Stomach (tissue), 9 donors: ENCODE data around the gene JADE1. TPM values are rescaled to one million over a fixed set of nuclear protein-coding genes. Genes with fewer than 3 reads are reported as not detected.

Experiments
- DNase-seq, 2 donors: peaks; one replicate each; pipeline versions ENCODE4 v3.0.0 to v3.0.0-alpha.2; 2013 to 2019
- H3K27ac ChIP-seq, 5 donors: fragments of 200-600 bp in 4 of 5; sonication (generic) in 4 of 5; one replicate each; pipeline ENCODE4 v1.5.1; 2013 to 2019; ENCODE audit warnings: mild to moderate bottlenecking in 1 of 5, moderate library complexity in 1 of 5
- H3K27me3 ChIP-seq, 3 donors: fragments of 200-600 bp; sonication (generic); one replicate each; pipeline ENCODE4 v1.5.1; 2017 to 2019; ENCODE audit warnings: mixed run types in 1 of 3
- H3K36me3 ChIP-seq, 4 donors: fragments of 200-600 bp; sonication (generic); 1 replicate in 3 of 4; 2 replicates in 1 of 4; pipeline ENCODE4 v1.5.1; 2016 to 2019
- H3K4me1 ChIP-seq, 4 donors: fragments of 200-600 bp; sonication (generic); one replicate each; pipeline ENCODE4 v1.5.1; 2016 to 2019
- H3K4me3 ChIP-seq, 4 donors: fragments of 200-600 bp; sonication (generic) in 3 of 4; one replicate each; pipeline ENCODE4 v1.5.1; 2016 to 2019; ENCODE audit warnings: mild to moderate bottlenecking in 1 of 4
- H3K9me3 ChIP-seq, 4 donors: fragments of 200-600 bp; sonication (generic); one replicate each; pipeline ENCODE4 v1.5.1; 2016 to 2019
- EP300 ChIP-seq: sonication (generic); formaldehyde crosslinking; IDR thresholded peaks from one replicate; pipeline ENCODE4 v1.6.1; 2017; ENCODE audit warnings: antibody characterized with exemption
- POLR2A ChIP-seq, 4 donors: fragments of 450-650 bp; IDR thresholded peaks; one replicate each; pipeline ENCODE4 v1.6.1; 2016; ENCODE audit warnings: antibody characterized with exemption in 4 of 4, control low read depth in 2 of 4, mild to moderate bottlenecking in 1 of 4, moderate library complexity in 1 of 4
- POLR2AphosphoS5 ChIP-seq, 3 donors: sonication (generic); formaldehyde crosslinking; IDR thresholded peaks; one replicate each; pipeline ENCODE4 v1.6.1; 2016; ENCODE audit warnings: antibody characterized with exemption in 3 of 3
- WGBS, 5 donors: extraction: QIAGEN DNeasy Blood & Tissue Kit in 3 of 5; methylation state at CpG; one replicate each; pipeline versions ENCODE4 v1.1.5 to v1.1.7; 2013 to 2018; 5-methylcytosine and 5-hydroxymethylcytosine counted together
- intact Hi-C: fragments of 100-400 bp; cut with DNase I; formaldehyde crosslinking; loops from one replicate; pipeline ENCODE4 v1.15.1; 2023; ENCODE audit warnings: low total_unique reads
- polyA plus RNA-seq, 3 donors: library from polyadenylated mRNA; stranded (reverse); fragments of 200-250 nt; gene quantifications; one replicate each; pipeline ENCODE4 v1.2.3, GENCODE V29; 2013
- total RNA-seq, 5 donors: library from RNA; depleted of rRNA; stranded (reverse); fragments of >200 nt; gene quantifications; one replicate each; pipeline versions ENCODE4 v1.1.0 to v1.2.3, GENCODE V29; 2014 to 2016
- TF ChIP-seq, protein P1 (sequence below), 7 experiments: fragments of 450-650 bp in 4 of 7; fragments of 200-600 bp in 3 of 7; sonication (generic) in 3 of 7; IDR thresholded peaks; one replicate each; pipeline ENCODE4 v1.5.1; 2016 to 2019; ENCODE audit warnings: antibody characterized with exemption in 7 of 7, control low read depth in 2 of 7, mild to moderate bottlenecking in 1 of 7
- donor health status: healthy with polysubstance abuse.
- donor health status: Bipolar disorder and iron deficiency.
- donor health status: healthy.

The JADE1 gene
- total and polyA plus RNA-seq, 8 donors = 11.2 to 57.2 (median 22.0) TPM

DNA sequence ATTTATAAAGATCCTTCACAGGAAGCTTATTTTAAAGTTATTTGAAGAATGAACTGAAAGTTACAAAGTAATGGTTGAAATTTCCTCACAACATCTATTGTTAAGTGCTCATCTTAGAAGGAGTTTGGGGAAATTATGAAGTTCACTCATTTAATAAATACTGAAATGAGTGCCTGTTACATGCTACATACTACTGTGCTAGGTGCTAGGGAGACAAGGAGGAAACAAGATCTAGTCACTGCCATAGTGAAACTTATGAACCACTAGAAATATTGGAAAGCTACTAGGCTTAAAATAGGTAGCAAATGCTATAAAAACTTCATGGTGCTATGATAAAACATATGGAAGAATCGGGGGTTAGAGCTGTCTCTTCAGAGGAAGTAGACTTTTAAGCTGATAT is 97.1 kb downstream of the JADE1 start:
- no peak for DNase-seq
- no peak overlapping the region for H3K27ac ChIP-seq
- H3K4me3 ChIP-seq = no peak overlapping the region
- intact Hi-C loops = no loop called here
- H3K9me3 ChIP-seq = no peaks in the 10 kb centered on the region
- H3K36me3 ChIP-seq = peaks cover 0 to 5% (median 2%) of the 10 kb centered on the region in 4 donors
- no peaks in the 10 kb centered on the region for H3K27me3 ChIP-seq
- TF ChIP-seq POLR2AphosphoS5 (IDR thresholded peaks at IDR 0.05) (no peak), EP300 (no peak), POLR2A (IDR thresholded peaks at IDR 0.05) (no peak)
- TF ChIP-seq, protein P1, sequence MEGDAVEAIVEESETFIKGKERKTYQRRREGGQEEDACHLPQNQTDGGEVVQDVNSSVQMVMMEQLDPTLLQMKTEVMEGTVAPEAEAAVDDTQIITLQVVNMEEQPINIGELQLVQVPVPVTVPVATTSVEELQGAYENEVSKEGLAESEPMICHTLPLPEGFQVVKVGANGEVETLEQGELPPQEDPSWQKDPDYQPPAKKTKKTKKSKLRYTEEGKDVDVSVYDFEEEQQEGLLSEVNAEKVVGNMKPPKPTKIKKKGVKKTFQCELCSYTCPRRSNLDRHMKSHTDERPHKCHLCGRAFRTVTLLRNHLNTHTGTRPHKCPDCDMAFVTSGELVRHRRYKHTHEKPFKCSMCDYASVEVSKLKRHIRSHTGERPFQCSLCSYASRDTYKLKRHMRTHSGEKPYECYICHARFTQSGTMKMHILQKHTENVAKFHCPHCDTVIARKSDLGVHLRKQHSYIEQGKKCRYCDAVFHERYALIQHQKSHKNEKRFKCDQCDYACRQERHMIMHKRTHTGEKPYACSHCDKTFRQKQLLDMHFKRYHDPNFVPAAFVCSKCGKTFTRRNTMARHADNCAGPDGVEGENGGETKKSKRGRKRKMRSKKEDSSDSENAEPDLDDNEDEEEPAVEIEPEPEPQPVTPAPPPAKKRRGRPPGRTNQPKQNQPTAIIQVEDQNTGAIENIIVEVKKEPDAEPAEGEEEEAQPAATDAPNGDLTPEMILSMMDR (IDR thresholded peaks at IDR 0.05) = no peak
- no peaks in the 10 kb centered on the region for H3K4me1 ChIP-seq
- 78 to 100% (median 89%) methylated on average over 1 of the region's 1 CpG for WGBS, 5 donors

DNA sequence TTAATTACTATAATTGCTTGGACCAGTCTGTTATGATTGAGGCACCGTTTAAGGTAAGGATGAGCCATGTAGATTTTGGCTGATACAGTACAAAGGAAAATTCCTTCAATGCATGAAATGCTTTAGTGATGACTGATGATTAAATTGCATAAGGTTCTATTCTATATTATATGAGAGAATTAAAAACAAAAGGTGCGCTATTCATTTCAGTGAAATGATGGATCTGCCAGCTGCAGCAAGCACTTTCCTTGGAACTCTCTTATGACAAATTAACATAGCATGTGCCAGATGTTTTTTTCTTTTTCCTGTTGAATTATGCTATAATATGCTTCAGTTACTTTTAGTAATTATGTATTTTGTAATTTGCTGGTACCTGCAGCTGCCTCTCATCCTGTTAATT is 98.5 kb downstream of the JADE1 start:
- no peak for DNase-seq
- H3K27me3 ChIP-seq = no peaks in the 10 kb centered on the region
- no peaks in the 10 kb centered on the region for H3K36me3 ChIP-seq
- WGBS, 5 donors = 89 to 97% (median 94%) methylated on average over 2 of the region's 2 CpGs
- intact Hi-C loops = no loop called here
- no peak overlapping the region for H3K27ac ChIP-seq
- TF ChIP-seq POLR2AphosphoS5 (IDR thresholded peaks at IDR 0.05) (no peak), EP300 (no peak)
- TF ChIP-seq, protein P1 (IDR thresholded peaks at IDR 0.05) = no peak
- no peak overlapping the region for H3K4me3 ChIP-seq
- H3K9me3 ChIP-seq = no peaks in the 10 kb centered on the region
- H3K4me1 ChIP-seq = no peaks in the 10 kb centered on the region

DNA sequence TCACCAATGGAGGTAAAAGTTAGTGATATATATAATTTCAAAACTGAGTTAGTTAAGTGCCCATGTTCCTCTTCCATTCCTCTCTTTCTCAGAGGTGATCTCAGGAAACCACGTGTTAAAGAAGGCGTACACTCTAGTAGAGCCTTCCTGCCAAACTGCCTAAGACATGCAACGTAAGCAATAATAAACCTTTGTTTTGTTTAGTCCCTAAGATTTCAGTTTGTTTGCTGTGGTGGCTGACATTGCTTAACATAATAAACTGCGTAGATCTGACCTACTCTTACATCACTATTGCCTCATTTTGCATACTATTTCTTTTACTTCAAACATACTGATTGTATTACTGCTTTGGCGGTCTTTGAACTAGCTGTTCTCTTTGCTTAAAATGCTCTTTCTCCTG is 99.2 kb downstream of the JADE1 start:
- DNase-seq = no peak

DNA sequence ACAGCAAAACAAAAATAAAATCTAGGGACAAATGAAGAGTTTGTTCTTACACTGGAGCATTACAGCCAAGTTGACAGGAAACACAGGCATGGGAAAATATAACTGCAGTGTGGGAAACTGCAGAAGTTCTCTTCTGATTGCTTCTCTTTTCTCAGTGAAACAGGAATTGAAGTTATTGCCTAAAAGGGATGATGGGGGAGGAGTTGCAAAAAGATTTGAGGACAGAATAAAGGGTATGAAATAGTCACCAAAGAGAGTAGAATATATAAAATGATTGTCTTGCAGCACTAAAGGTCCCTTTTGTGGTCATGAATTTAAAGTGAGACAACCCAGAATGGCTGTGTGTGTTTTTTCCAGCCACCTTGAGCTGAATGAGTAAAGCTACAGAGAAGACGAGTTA is 103.7 kb downstream of the JADE1 start:
- Histone ChIP-seq H3K27ac (peak overlapping the region in 2 of 5 donors; percentile 30 to 39), H3K4me3 (no peak overlapping the region), H3K9me3 (no peaks in the 10 kb centered on the region), H3K36me3 (no peaks in the 10 kb centered on the region), H3K4me1 (no peaks in the 10 kb centered on the region), H3K27me3 (no peaks in the 10 kb centered on the region)
- TF ChIP-seq POLR2AphosphoS5 (IDR thresholded peaks at IDR 0.05) (no peak), EP300 (no peak), POLR2A (IDR thresholded peaks at IDR 0.05) (no peak)
- TF ChIP-seq, protein P1 (IDR thresholded peaks at IDR 0.05) = no peak
- intact Hi-C loops = no loop called here
- peak in 1 of 2 donors; percentile 9 for DNase-seq
- 68 to 85% (median 78%) methylated on average over 1 of the region's 1 CpG for WGBS, 5 donors

More for the DNA sequence above, 99.2 kb downstream of the JADE1 start:
- no peaks in the 10 kb centered on the region for H3K27me3 ChIP-seq
- intact Hi-C loops = no loop called here
- H3K4me3 ChIP-seq = no peak overlapping the region
- no peaks in the 10 kb centered on the region for H3K36me3 ChIP-seq
- H3K27ac ChIP-seq = no peak overlapping the region
- no peaks in the 10 kb centered on the region for H3K4me1 ChIP-seq
- H3K9me3 ChIP-seq = no peaks in the 10 kb centered on the region
- WGBS, 5 donors = 72 to 84% (median 80%) methylated on average over 5 of the region's 5 CpGs
- no peak for TF ChIP-seq EP300
- TF ChIP-seq POLR2A (IDR thresholded peaks at IDR 0.05) = no peak
- no peak for TF ChIP-seq POLR2AphosphoS5 (IDR thresholded peaks at IDR 0.05)
- TF ChIP-seq, protein P1 (IDR thresholded peaks at IDR 0.05) = no peak
